GOT3 (cell line): ENCODE measurements around the gene CHEK1.
"Not testable (repeated sequence)": the region's sequence is repeated elsewhere in the genome, so short reads cannot be mapped to it uniquely, and the experiment has no call there.

ENCODE experiments used
- DNase-seq: peaks from one replicate; lab custom pipeline; 2025; ENCODE audit warnings: mixed read lengths; lab: John Stamatoyannopoulos, UW

CHEK1 gene

DNA sequence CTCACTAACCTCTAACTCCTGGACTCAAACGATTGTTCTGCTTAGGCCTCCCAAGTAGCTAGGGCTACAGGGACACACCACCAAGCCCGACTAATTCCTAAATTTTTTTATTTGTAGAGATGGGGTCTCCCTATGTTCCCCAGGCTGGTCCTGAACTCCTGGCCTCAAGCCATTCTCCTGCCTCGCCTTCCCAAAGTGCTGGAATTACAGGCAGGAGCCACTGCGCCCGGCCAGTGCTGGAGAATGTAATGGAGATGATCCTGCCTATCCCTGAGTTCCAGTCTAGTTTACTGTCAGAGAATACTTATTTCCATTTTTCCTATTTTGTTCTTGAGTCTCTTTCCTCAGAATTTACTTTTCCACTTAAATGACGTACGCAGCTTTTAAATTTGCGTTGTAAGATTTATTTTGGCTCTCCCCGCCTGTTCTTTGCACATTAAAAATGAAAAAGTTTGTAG, at the start of gene CHEK1:
Gene CHEK1 (plus strand): TSS at position 408 of the 458 bp plus-strand sequence. CDS start 1,606 bp downstream, outside the sequence.
- no peak for DNase-seq

DNA sequence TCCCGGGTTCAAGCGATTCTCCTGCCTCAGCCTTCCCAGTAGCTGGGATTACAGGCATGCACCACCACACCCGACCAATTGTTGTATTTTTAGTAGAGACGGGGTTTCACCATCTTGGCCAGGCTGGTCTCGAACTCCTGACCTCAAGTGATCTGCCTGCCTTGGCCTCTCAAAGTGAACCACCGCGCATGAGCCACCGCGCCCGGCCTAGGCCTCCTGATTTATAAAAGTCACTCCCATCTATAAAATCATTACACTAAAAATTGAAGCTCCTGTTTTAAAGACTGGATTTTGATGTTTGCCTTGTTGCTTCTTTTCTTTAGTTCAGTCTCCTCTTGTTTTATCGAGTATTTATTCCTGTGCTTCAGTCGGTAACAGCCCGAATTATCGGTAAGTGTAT, 47.8 kb upstream of the CHEK1 start:
- not testable (repeated sequence) for DNase-seq

DNA sequence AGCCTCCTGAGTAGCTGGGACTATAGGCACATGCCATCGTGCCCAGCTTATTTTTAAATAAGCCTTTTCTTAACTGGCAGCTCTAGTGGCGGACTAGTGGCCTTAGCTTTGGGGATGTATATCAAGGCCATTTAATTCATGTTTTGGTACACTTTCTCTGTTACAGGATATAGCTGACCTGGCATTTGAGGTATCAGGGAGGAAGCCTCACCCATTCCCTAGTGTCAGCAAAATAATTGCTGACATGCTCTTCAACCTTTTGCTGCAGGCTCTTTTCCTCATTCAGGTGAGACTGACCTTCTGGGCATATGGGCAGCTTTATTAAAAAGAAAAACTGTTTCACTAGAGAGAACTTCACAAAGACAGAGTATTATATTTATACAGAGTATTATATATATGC, 46.2 kb upstream of the CHEK1 start:
- DNase-seq, result no peak

DNA sequence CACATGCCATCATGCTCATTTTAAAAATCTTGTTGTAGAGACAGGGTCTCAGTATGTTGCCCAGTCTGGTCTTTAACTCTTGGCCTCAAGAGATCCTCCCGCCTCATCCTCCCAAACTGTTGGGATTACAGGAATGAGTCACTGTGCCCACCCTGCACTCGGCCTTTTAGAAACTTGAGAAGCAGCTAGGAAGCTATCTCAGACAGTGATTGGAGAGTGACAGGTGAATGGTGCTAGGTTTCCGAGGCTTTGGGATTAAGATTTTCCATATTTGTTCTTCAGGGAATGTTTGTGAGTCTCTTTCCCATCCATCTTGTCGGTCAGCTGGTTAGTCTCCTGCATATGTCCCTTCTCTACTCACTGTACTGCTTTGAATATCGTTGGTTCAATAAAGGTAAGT, 45.2 kb upstream of the CHEK1 start:
- DNase-seq, result no peak

DNA sequence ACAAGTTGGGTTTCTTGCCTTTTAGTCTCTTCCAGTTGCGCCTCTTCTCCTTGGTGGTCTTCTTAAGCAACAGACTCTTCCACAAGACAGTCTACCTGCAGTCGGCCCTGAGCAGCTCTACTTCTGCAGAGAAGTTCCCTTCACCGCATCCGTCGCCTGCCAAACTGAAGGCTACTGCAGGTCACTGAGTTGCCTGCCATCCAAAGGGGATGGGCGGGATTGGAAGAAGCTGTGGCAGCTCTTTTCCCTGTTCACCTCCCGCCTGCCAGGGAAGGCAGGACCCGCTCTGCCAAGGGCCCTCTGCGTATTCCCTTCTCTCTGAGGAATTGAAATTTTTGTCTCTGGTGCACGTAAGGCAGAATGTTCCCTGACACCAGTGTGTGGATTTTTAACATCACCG, 41.5 kb upstream of the CHEK1 start:
- DNase-seq, result no peak

DNA sequence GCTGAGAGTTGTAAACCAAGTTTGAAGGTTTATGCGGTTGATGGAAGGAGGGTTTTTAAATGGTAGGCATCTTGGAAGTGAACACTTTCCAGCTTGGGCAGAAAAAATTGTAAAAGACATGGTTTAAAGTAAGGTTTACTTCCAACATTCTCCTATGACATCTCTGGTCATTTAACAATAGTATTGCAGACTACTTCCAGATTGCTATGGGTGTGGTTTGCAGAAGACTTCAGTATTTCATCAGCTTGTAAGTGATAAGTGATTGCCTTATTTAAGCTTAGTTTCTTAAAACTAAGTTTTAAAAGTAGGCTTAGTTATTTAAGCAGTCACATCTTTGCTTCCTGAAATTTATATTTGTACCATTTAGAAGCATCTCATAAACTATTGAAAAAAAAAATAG, 39.5 kb upstream of the CHEK1 start:
- DNase-seq, result no peak

DNA sequence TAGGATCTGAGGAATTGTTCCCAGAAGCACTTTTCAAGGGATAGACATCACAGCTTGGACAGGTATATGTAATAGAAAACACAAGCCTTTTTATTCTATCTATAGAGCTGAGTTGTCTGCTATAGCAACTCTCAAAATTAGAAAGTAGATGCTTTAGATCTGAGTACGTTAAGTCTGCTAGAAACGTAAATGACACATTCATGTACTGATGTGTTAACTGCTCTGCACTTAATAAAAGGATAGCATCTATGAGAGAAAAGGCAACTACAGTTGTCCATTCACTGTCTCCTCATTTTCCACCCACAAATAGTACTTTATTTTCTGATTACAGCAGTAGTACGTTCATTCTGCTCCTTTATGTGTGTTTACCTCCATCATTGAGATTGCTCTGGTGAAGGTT, 38.3 kb upstream of the CHEK1 start:
- DNase-seq, result no peak

DNA sequence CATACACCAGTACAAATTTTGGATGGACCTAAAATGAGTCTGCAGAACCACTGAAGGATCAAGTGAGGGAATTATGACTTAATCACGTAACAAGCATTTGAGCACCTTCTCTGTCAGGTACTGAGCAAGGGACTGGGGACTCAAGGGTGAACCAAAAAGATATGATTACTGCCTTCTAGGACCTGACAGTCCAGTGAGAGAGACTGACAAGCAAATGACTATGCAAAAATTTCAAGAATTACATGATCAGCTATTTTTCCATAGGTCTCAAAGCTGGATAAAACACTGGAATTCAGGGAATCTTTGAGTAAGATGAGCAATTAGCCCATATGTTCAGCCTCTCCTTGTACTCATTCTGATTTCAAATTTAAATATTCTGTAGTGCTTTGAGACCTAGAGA, 37.5 kb upstream of the CHEK1 start:
- no peak for DNase-seq

DNA sequence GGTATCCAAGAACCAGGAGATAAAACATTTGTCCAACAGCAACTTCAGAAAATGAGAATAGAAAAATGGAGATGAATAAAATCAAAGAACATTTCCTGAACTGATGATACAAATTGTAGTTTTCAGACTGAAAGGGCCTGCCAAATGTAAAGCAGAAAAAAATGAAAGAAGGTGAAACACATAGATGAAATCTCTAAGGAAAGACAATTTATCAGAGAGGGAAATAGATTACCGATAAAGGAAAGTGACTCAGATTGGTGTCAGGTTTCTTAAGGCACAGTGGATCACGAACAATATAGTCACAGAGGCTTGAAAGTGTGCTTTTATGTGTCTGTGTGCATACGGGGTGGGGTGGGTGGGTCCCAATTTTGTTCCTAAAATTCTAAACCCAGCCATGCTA, 36.5 kb upstream of the CHEK1 start:
- DNase-seq, result no peak

DNA sequence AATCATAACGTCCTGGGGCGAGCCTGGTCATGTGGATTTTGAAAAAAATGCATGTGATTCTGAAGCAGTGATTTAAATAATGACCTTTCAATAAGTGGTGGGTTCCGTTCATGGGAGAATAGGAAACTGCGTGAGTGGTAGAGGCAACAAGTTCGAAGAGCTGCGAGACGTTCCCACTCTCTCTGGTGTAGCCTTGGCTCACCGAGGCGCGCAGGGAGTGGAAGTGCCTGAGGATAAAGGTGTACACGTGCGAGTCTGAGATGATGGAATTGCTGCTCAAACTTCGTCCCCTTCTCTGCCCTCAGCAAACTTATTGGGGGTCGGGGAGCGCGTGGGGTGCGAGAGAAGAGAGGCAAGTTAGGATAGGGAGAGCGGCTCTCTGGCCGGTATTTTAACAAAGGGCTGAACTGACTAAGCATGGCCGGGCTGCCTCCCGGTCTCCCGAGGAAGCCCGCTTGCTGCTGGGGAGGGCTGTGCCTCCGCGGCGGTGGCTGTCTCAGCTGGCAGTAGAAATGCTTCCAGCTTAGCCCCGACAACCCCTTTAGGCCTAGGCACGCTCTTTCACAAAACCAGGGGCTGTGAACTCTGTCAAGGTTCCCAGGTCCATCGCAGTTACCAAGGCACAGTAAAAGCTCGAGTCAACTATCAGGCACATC, 33.2 kb upstream of the CHEK1 start:
- DNase-seq, result no peak

DNA sequence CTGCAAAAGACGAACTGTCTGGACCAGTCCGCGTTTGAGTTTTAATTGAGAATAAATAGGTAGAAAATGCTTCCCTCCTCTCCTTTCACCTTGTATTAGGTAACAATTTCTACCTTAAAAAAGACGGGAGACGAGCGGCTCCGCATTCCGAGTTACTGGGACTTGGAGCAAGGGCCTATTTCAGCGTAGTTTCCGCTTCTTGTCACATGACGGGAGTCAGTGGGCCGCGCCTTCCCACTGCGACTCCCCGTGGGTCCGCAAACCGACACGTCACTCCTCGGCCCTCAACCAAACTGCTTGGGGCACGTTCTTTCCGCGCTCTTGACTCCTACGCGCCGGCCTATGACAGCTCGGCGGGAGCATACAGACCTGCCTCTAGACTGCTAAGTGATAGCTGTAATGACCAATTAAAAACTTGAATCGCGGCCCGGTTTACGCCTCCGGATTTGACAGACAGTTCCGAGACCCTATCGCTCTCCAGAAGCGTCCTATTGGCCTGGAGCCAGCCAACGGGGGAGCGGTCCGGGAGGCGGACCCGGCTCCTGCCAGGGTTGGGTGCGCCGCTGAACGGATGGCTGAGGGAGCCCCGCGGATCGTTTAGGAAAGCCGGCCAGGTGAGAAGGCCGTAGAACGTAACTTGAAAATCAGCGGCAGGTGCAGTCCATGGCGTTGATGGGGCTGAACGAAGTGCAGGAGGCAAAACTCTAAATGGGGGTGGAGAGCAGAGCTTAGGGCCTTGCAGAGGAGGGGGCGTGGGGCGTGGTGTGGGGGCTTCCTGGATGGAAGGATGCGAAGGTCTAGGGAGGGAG, 32.5 kb upstream of the CHEK1 start, which contains the start of gene STT3A:
Gene STT3A (plus strand): TSS at position 548 of the 809 bp plus-strand sequence. CDS start 3,064 bp downstream, outside the sequence.
- DNase-seq, result peak; percentile 85

DNA sequence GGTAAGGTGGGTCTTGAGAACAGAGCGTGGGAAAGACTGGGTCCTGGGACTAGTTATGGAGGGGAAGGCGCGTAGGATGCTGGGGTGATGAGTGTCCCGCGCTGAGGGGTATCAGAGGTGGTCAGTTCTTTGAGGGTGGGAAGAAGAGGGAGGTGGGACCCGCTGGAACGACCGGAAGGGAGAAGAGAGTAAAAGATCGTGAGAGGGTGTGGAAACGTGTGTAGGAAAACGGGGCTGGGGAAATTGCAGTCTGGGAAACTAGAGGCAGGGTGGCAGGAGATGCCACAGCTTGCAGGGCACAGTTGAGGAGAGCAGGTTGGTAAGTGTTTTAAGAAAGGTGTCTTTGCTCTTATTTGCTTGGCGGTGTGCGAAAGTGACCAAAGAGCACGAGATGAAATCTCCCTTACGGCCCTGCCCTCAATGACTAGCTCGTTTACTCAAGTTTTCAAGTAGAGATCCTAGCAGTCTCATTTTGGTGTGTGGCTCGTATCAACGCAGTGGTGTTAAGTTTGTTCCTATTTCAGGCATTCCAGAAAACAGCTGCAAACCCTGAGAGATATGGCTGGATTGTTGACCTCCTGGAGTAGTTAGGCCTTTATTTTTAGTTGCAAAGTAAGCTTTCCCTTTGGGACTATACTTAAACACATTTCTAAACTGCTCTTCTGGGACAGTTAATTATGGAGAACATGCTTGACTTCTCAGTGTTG, 31.7 kb upstream of the CHEK1 start:
- no peak for DNase-seq

DNA sequence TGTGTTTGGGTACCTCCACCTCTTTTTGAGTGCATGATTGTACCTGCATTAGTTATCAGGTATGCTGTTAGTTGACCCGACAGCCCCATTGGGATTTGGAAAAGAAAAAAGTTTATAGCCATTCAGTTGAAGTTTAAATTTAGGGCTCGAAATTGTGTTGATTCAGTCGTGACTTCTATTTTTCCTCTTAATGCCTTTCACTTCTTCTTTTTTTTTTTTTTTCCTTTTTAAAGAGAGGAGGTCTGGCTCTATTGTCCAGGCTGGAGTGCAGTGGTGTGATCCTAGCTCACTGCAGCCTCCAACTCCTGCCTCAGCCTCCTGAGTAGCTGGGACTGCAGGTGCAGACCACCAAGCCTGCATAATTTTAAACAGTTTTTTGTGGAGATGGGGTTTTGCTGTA, 30.0 kb upstream of the CHEK1 start:
- DNase-seq, result no peak

DNA sequence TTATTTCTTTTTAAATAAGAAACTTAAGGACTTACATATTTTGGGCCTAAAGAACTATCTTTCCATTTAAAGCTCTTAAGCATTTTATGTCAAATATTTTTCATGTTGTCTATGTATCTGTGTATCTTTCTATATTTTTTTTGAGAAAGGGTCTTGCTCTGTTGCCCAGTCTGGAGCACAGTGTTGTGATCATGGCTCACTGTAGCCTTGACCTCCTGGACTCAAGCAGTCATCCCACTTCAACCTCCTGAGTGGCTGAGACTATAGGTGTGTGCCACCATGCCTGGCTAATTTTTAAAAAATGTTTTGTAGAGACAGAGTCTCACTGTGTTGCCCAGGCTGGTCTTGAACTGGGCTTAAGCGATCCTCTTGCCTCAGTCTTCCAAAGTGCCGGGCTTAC, 24.3 kb upstream of the CHEK1 start:
- DNase-seq, result no peak

DNA sequence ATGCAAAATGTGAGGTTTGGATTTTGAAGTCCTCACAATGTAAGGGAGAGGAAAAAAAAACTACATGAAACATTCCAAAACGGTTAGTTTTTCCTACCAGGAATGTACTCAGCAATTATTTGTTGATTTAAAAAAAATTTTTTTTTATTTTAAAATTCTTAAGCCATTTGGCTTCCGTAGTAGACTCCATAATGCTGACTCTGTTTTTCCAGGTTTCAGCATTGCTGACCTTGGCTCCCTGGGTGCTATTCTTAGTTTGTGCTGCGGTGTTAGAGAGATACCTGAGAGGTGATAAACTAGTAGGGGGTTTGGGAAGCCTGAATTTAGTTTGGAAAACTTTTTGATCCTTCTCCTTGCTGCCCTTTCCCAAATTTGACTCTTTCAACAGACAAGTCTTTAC, 21.8 kb upstream of the CHEK1 start:
- DNase-seq, result no peak

DNA sequence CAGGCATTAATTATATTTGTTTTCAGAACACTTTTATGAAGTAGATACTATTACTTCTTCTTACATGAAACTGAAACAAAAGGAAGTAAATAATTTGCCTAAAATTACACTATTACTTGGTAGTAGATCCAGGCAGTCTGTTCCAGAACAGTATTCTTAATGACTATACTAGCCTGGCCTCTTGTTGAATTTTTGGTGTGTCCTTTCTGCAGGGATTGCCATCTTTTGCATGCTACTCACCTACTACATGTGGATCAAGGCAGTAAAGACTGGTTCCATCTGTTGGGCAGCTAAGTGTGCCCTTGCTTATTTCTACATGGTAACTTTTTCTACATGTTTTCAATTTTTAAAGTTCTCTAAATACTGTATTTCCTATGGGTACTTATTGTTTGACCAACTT, 19.5 kb upstream of the CHEK1 start:
- DNase-seq, result no peak

DNA sequence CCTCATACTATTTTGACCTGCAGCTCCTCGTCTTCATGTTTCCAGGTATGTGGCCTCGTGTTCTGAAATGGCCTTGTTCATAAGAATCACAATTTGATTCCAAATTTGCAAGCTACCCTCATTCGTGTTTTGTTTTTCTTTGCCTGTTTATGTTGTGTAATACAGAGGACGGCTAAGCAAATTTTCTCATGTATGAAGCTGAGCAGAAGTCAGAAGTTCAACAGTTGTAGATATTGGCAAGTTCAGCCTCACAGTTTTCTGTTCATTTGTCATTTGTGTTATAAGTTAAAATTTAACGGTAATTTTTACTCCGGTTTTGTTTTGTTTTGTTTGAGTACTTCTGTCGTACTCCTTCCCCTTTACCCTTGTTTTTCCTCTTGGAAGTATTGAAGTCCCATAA, 15.4 kb upstream of the CHEK1 start:
- DNase-seq, result no peak

DNA sequence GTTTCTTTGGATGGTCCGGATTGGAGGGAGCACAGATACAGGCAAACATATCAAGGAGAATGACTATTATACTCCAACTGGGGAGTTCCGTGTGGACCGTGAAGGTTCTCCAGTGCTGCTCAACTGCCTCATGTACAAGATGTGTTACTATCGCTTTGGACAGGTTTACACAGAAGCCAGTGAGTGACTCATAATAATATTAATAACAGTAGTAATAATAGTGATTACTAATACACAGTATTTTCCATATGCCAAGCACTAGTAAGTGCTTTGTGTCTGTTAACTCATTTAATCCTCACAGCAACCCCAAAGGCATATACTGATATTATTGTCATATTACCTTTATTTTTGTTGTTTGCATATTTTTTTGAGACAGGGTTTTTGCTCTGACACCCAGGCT, 6.6 kb upstream of the CHEK1 start:
- no peak for DNase-seq

DNA sequence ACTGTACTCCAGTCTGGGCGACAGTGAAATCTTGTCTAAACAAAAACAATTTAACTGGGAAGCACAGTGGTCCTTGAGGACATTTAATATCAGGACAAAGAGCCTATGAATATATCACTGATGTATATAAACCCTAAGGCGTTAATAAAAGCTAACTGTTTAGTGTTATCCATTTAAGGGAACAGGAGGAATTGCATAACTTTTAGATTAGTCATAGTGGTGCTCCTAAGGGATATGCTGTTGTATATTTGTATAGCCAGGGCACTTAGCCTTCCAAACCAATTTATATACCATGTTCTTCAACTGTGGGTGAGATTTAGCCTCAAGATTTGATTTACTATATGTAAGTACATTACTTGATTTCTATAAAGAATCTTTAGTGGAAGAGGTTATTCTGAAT, 3.0 kb upstream of the CHEK1 start:
- DNase-seq, result no peak

DNA sequence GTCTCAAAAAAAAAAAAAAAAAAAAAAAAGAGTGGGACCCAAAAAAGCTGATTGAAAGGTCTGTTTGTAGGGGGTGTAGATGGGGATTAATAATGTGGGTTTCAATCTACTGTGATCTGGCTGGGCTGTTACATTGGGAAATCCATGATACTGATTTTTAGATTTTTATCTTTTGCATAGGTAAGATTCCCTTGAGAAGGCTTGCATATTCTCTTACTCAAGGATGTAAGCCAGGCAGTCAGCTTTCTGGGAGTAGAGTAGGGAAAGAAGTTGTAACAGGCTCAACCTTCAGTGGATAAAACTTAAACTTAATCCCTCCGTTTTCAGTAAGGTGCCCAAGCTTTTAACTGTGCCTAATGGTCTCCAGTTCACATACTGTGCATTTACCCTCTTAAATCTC, 1.9 kb upstream of the CHEK1 start:
- no peak for DNase-seq

DNA sequence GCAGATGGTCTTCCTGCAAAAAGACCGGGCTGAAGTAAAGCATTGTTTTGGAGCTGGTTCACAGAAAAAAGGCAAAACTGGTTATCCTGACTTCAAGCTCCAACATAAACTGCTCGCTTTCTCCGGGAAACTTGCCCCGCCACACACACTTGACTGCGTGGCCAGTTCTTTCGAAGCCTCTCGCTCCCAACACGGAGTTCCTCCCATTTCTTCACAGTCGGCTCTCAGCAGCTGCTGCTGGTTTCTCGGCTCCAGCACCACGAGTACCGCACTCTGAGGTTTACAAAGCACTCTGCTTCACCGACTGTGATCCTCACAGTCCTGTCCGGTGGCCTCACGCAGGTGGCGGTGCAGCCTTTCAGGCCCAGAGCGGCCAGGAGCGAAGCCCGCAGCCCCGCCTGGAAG, 264 bp downstream of the CHEK1 start:
- DNase-seq, result no peak

DNA sequence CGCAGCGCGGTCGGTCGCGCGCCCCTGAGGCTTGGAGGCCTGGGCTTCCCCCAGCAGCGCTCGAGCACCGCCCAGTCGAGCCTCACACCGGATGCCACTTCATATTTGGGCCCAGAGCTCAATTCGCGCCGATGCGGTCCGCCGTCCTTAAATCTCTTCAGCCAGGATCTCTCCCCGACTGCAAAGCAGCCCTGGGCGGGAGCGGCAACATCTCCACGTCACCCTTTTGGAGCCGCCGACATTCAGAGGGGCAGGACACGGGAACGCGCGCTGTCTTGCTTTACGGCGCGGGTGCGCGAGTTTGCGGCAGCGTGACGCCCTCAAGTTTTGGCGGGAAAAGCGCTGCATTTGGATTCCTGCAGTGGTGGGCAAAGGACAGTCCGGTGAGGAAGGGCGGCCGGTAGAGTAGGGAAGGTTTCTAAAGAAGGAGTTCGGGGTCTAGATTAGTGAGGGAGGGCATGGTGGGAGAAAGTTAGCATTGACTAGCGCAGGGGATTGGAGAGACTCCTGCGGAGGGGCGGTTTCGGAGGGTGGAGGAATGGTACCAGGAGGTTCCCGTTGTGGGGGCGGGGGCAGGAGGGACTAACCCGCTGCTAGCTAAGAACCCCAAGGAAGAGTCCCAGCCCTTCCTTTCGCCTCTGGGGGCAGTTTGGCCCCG, 796 bp downstream of the CHEK1 start:
- peak; percentile 37 for DNase-seq
